Renal cortical epithelial cell (primary cell): Measurements from ENCODE around the gene ARHGEF28. TPM values are rescaled to one million over a fixed set of nuclear protein-coding genes. Genes with fewer than 3 reads are reported as not detected.

Experiments
- DNase-seq: peaks from one replicate; pipeline ENCODE4 v3.0.0-alpha.2; 2011; ENCODE audit warnings: low read depth
- total RNA-seq: library from RNA; depleted of rRNA; stranded (reverse); fragments of >200 nt; gene quantifications from 2 replicates; pipeline ENCODE4 v1.2.3, GENCODE V29; 2014

The ARHGEF28 gene
- total RNA-seq, 1 donor from 2014 or later, result 112 TPM

DNA sequence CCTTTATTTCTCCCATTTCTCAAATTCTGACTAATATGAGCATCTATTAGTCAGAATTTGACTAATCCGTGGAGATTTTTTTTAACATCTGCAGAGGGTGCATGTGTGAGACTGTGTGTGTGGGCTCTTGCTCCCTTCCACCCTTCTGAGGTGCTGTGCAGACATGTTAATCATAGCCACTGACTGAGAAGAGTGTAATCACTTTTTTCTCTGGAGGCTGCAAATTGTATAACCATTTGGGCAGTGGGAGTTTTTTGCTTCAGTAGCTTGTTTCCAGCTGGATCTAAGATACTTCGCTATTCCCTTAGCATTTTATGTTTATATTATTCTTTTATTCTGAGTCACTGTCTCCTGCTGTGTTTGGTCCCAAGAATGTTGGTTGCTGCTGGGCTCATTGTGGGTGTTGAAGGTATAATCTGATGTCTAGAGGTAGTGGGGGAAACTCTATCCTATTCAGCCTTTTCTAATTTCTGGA is 66.2 kb downstream of the ARHGEF28 start:
- peak; percentile 61 for DNase-seq

DNA sequence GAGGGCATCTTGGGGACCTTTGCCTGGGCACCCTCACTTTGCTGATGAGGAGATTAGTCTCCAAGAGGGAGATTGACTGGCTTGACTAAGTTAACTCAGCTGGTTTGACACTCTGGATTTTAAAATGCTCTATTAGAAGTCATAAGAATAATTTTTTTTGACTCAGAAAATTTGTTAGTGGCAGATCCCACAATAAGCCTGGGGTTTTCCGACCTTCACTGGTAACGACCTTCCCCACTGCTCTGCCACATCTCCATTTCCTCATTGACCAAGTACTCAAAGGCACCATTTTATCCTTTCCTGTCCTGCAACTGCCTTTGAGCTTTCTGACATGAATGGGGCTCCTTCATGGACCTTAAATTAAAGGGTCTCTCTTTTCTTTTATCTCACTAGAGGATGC is 67.0 kb downstream of the ARHGEF28 start:
- DNase-seq, result no peak

DNA sequence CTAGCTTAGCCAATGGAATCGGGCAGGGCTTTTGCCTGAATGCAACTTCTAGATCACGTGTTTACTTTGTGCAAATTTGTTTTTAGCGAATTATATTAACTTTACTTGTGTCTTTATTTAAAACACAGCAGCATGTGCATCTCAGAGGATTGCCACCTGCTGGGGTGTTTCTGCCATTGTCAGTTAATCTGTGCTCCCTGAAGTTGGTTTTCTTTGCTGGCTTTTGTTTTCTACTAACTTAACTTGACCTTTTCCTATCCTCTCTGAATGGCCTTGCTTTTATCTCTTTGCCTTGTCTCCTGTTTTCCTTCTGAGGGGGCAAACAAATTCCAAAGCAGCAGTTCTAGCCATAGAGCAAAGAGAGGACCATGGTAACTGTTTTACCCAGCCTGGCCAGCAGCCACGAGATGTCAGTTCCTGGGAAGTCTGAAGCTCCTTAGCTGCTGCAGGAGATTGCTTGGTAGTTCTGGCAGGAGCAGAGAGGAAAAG is 67.6 kb downstream of the ARHGEF28 start:
- peak; percentile 69 for DNase-seq

DNA sequence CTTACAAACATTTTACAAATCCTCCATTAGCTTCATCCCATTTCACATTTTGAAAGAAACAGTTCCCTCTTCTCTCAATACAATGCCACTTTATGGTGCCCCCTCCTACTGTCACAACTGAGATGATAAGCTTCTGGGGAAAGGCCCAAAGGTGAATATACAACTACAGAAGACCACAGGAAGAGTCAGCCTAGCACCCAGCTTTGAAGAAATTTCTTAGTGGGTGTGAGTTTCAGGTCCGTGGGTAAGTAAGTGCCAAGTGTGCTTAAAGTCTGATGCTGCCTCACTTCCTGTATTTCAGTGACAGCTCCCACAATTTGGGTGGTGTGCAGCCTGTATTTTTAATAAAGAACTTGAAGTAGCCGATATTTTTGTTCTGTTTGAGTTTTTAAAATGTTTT is 68.1 kb downstream of the ARHGEF28 start:
- DNase-seq, result no peak

DNA sequence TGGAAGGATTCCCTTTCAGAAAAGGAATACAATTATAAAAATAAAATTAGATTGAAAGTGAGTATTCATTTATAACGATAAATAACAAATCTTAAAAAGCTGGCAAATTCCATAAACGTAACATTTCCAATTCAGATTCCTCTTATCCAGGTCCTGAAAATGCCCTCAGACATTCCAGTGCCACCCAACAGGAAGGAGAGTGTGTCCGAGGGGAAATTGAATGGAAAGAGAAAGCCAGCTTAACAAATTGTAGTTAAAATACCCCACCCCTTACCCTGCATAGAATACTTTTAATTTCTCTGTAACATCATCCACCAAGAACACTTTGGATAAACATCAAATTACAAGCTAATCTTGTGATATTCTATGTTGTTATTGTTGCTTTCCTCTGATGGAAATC is 72.0 kb downstream of the ARHGEF28 start:
- no peak for DNase-seq

DNA sequence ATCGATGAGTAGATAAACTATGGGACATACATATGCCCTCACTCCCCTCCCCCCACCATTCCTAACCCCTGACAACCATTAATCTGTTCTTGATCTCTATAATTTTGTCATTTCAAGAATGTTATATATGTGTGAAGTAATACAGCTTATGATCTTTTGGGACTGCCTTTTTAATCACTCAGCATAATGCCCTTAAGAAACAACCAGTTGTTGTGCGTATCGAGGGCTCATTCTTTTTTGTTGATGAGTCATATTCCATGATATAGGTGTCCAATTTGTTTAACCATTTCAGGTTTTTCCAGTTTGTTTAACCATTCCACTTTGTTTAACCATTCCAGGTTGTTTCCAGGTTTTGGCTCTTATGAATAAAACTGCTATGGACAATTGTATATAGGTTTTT is 75.6 kb downstream of the ARHGEF28 start:
- DNase-seq, result peak; percentile 22

DNA sequence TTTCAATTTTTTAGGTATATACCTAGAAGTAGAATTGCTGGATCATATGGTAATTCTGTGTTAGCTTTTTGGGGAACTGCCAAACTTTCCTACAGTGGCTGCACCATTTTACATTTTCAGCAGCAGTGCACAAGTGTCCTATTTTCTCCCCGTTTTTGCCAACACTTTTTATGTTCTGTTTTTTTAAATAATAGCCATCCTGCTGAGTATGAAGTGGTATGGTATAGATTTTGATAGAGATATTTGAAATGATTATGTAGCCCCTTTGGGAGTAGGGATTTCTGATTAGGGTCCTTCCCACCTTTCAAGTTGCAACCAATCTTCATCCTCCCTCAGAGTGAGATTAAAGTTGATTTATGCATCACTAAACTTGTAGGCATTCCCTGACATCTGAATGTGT is 76.5 kb downstream of the ARHGEF28 start:
- no peak for DNase-seq

DNA sequence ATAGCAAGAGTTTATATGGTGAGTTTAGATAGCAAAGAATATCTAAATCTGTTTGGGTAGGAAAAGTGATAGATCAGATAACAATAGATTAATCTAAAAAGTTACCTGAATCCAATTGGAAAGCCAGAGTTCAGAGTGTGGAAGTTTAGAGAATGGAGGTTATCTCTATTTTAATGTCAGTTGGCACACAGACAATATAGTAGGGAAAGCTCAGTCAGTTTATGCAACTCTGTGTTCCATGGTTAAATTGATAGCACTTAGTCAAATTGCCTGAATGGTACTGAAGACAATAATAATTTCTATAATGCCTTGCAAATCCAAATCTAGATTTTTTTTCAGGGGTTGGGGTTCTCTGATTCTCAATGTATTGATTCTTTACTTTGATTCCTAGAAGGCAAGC is 77.0 kb downstream of the ARHGEF28 start:
- no peak for DNase-seq

DNA sequence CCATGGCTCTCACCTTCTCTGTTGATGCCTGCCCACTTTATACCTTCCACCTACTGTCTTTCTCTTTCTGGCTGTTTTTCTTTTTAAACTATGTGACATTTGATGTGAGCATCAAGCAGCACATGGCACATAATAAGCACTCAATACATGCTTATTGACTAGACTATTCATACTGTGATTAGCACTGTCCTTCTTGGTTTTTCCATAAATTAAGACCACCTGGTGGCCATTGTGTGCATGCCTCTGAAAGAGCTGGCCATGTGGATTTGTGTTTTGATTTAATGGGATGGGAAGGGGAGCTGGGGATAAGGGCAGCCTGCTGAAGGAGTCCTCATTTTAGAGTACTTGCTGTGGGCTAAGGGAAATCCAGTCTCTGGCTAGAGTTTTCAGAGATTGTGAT is 79.4 kb downstream of the ARHGEF28 start:
- no peak for DNase-seq

DNA sequence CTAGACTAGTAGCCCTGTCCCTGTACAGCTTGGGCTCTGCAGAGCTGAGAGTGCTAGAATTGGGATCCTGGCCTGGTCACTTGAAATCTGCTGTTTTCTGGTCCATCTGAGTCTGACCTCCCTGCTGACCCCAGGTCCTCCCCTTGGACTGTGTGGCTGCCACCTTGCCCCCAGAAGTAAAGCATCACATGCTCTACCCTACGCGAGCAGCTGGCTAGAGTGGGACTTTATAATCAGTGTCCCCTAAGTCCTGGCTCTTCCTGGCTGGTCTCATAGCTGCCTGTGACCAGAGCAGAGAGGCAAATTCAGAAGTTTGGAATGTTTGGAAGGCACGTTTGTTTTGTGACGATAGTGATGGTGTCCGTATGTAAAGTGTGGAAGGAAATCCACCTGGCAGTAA is 81.0 kb downstream of the ARHGEF28 start:
- DNase-seq, result no peak

DNA sequence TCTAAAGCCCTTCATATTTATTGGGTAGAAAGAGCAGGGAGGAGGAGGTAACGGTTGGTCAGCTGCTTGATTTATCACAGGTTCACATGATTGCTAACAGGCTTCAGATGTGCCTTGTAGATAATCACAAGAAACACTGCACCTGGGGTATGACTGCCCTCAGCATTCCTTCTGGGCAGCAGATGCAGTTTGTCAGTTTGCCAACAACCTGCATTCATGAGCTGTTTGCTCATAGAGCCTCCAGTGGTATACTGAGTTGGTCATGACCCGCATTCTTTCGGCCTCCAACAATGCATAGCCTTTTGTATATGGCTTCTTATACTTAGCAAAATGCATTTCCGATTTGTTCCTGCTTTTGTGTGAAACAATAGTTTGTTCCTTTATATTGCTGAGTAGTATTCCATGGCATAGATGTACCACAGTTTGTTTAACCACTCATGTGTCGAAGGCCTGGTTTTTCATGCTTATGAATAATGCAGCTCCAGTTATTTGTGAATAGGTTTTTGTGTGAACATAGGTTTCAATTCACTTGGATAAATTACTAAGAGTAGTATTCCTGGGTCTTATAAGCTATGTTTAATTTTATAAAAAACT is 83.6 kb downstream of the ARHGEF28 start:
- DNase-seq, result peak; percentile 45

DNA sequence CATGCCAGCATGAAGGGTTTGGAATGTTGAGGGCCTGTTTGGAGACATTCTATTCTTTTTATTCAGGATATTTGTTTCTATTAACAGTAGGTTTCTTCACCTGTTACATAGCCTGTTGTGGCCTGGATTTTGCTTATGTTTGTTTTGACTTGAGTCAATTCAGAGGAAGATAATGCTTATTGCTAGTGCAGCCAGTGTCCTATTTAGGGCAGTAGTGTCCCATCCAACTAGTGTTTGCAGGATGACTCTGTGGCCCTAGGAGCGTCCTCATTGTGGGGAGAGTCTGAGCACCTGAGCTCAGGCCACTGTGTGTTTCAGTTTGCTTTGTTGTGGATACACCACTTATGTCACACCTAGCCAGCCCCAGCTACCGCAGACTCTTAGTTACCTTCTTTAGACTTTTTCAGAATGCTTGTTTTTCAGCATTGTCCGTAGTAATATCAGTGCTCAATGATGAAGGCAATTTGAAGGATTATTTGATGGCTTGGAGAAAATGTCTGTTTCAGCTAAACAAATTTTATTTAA is 90.3 kb downstream of the ARHGEF28 start:
- DNase-seq, result no peak

DNA sequence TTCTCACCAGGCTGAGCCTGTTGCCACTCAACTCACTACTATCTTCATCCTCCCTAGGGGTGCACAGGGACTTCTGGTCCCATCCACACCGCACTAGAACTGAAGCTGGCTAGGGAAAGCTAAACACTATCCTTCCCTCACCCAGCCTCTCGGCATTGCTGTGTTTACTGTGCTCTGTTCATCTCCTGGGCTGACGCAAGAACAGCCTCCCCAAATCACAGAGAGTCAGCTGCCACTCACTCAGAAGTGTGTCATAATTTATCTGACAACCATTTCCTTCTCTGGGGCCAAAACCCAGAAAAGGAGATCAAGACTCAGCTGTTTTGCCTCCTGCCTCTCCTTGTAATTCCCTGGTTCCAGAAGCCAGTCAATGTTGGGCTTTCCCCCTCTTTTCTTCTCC is 92.8 kb downstream of the ARHGEF28 start:
- no peak for DNase-seq

DNA sequence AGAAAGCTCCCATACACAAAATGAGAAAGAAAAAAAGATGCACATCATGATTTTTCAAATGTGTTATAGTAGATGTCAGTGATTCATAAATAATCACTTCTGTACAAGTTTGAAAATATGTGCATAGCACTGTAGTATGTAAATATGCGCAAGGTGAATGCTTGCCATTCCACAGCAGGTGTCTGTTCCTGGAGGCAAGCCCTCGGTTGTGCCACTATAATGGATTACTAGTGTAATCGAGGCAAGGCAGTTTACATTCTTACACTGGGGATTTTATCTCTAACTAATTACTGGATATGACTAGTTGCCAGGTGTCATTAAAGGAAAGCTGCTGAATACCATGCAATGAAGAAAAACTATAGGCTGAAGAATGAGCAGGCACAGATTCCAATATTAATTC is 93.6 kb downstream of the ARHGEF28 start:
- DNase-seq, result peak; percentile 43

DNA sequence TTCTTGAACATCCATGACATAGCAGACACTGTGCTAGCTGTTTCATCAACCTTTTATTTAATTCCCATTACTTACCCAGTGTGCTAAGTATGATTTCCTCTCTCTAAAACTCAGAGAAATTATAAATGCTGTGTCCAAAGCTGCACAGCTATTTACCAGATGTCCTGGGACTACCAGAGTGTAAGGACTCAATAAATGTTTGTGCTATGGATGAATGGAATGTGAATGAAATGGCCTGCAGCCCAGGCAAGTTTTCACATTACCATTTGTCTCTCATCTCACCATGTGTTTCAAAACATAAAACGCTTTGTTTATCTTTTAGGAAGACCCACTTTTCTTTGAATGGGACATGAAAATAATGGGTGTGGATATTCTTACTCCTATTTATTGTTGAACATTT is 96.2 kb downstream of the ARHGEF28 start:
- DNase-seq, result no peak

DNA sequence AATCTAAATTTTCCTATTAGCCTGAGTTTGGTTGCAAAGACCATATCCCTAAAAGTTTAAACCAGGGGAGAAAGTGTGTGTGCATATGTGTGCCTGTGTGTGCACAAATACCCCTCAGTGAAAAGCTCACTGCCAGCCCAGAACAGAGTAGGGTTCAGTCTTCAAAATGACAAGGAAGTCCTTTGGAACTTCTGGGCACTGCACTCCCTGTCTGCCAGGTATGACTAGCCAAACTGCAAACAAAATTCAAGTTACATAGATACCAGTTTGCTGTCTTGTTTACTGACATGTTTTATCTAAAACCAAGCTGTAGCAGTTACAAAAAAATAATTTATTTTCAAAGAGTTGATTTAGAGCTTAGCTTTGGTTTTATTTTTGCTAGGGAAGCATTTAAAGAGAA is 100.1 kb downstream of the ARHGEF28 start:
- no peak for DNase-seq

DNA sequence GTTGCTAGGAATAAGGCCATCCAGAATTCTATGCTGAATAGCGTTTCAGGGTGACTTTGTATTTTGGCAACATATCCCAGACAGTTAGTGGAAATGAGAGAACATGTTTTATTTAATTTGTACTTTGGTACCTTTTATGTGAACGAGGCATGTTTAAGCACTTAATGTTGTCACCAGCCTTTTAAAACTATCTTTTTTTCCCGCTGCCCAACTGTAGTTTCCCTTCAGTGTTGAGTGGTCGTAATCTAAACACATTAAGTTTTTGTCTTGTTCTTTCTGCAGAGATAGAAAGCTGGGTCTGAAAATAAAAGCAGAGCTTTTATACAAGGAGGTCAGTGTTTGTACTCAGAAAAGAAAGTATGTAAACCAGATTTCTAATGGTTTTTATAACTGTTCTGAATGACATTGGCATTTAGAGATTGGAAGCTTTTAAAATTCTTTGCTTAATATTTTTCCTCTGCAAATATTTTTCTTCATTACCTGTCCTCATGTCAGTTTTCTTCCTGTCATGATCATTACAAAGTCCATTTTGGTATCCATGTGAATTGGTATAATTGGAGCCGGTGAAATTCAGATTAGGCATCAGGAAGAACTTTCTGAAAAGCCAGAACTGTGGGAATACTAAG is 100.7 kb downstream of the ARHGEF28 start:
- no peak for DNase-seq

DNA sequence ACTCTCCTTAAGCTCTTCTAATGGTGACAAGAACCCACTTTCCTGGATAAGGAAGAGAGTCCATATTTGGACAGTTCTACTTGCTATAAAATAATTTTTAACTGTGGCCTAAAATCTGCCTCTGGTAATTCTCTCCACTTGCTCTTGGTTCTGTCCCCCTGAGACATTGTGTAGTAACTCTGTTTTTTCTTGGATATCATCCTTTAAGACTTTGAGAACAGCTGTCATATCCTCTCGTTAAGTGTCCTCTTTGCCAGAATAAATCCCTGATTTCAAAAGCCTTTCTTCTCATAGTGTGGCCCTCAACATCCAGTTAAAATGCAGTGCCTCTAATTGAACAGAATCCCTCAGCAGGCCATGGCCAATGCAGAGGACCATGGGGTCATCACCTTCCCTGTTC is 101.5 kb downstream of the ARHGEF28 start:
- no peak for DNase-seq

DNA sequence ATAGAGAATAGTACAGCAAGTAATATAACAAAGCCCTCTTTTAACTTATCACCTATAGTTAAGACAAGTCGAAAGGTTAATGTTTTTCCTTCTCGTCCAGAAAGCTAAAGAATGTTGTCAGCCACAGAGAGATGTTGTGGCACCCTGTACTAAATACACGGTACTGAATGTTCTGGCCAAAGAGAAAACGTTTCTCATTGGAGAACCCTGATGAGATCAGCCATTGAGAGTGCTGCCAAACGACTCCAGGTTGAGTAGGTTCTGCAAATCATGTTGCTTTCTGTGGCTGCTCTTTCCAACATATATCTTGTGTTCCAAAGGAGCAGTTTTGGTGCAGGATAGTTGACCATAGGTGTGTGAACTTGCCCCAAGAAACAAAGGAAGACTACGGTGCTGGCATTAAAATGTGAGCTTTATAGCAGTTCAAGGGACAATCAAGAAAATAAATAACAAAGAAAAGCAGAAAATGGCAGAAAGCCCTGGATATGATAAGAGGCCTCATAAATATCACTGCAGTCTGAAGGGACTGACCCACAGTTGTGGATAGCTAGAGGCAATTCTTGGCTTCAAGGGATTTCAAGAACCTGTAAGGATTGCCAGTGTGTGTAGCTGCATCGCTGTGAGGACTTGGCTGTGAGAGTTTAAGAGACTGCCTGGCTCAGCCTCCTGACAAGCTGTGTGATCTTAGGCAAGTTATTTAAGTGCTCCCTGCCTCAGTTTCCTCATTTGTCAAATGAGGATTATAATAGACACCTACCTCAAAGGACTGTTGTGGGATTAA is 102.7 kb downstream of the ARHGEF28 start:
- DNase-seq, result no peak

DNA sequence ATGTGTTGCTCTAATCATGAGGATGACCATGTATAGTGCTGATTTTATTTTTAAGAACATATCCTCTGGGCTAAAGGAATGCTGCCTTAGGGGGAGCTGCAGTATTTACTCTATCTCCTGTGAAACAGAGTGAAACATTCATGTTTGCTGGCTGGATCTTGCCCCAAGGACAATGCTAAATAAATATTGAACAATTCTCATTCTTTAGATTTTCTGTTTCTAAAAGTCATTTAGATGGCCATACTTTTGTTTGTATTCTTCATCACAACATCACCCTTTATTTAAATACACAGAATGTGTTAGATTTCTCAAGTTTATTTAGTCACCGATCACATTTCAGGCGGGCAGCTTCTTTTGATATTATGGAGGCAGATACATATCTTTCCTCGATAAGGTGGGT is 103.3 kb downstream of the ARHGEF28 start:
- DNase-seq, result peak; percentile 18

DNA sequence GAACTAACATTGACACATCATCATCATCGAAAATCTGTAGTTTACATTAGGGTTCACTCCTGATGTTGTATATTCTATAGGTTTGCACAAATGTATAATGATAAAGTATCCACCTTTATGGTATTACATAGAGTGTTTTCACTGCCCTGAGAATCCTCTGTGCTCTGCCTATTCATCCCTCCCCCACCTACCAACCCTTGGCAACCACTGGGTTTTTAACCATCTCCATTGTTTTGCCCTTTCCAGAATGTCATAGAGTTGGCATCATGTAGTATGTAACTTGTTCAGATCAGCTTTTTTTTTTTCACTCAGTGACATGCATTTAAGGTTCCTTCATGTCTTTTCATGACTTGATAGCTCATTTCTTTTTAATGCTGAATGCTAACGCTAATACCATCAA is 106.0 kb downstream of the ARHGEF28 start:
- no peak for DNase-seq

DNA sequence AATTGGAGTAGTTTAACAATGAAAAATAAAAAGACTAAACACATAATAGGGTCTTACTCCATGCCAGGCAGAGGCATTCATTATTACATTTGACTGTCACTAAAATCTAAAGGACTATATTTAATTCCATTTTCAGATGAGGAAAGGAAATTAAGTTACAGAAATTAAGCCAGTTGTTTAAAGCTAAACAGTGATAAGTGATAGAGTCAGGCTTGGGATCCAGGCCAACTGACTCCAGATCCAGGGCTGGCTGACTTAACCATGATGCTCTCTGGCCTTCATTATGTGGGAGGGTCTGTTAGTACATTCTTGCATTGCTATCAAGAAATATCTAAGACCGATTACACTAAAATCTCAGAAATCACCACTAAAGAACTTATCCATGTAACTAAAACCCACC is 107.2 kb downstream of the ARHGEF28 start:
- no peak for DNase-seq
